ENCODE data around the gene EML1.
"Not testable (repeated sequence)": the region's sequence is repeated elsewhere in the genome, so short reads cannot be mapped to it uniquely, and the experiment has no call there.

Gene EML1

GRCh38 chr14:99759546-99759925 is 33.7 kb upstream of the EML1 start:
- H3K27me3 ChIP-seq (ENCODE audit: insufficient read depth, poor library complexity, severe bottlenecking), result no peaks in the 10 kb centered on the region
- no peak overlapping the region for H3K27ac ChIP-seq (replicated peaks)
- DNase-seq (ENCODE audit: low read depth in 1 of 2, low spot score in 1 of 2), result no peak
- no peak overlapping the region for H3K4me3 ChIP-seq (replicated peaks; ENCODE audit: insufficient read depth, low read length)
- TF ChIP-seq REST (IDR thresholded peaks at IDR 0.05; ENCODE audit: insufficient replicate concordance, low read depth) (no peak), SPI1 (IDR thresholded peaks at IDR 0.05; ENCODE audit: borderline replicate concordance, low read depth) (no peak), CTCF (IDR thresholded peaks at IDR 0.05; ENCODE audit: insufficient read depth, low read length) (no peak), POLR2AphosphoS5 (IDR thresholded peaks at IDR 0.05; ENCODE audit: low read depth) (no peak), GABPA (IDR thresholded peaks at IDR 0.05; ENCODE audit: low read depth) (no peak)

- no peak for TF ChIP-seq CTCF (IDR thresholded peaks at IDR 0.05; ENCODE audit: insufficient read depth, low read length)
- Histone ChIP-seq H3K27ac (replicated peaks) (no peak overlapping the region), H3K4me3 (replicated peaks; ENCODE audit: insufficient read depth, low read length) (no peak overlapping the region), H3K27me3 (ENCODE audit: insufficient read depth, poor library complexity, severe bottlenecking) (no peaks in the 10 kb centered on the region)
- DNase-seq (ENCODE audit: low read depth in 1 of 2, low spot score in 1 of 2), result no peak
These were observed 32.4 kb upstream of the EML1 start for GRCh38 chr14:99760817-99761216.

GRCh38 chr14:99762911-99763310 is 30.3 kb upstream of the EML1 start:
- DNase-seq (ENCODE audit: low read depth in 1 of 2, low spot score in 1 of 2); H3K27ac ChIP-seq (replicated peaks); H3K4me3 ChIP-seq (replicated peaks; ENCODE audit: insufficient read depth, low read length); H3K27me3 ChIP-seq (ENCODE audit: insufficient read depth, poor library complexity, severe bottlenecking): not testable (repeated sequence)

- Histone ChIP-seq H3K27ac (replicated peaks) (no peak overlapping the region), H3K27me3 (ENCODE audit: insufficient read depth, poor library complexity, severe bottlenecking) (no peaks in the 10 kb centered on the region), H3K4me3 (replicated peaks; ENCODE audit: insufficient read depth, low read length) (no peak overlapping the region)
- TF ChIP-seq REST (IDR thresholded peaks at IDR 0.05; ENCODE audit: insufficient replicate concordance, low read depth) (no peak), CTCF (IDR thresholded peaks at IDR 0.05; ENCODE audit: insufficient read depth, low read length) (no peak), POLR2AphosphoS5 (IDR thresholded peaks at IDR 0.05; ENCODE audit: low read depth) (no peak), SPI1 (IDR thresholded peaks at IDR 0.05; ENCODE audit: borderline replicate concordance, low read depth) (no peak)
- no peak for DNase-seq (ENCODE audit: low read depth in 1 of 2, low spot score in 1 of 2)
These were observed 29.5 kb upstream of the EML1 start for GRCh38 chr14:99763527-99764221.
